HG03064 (cell line): ENCODE measurements around the gene TRDMT1.
A peak's percentile ranks its signal among the peaks of the same experiment; 100 is the strongest.

Experiments
- ATAC-seq: cut with Tn5 transposase; IDR thresholded peaks from one replicate; pipeline ENCODE4 v1.9.1; 2021; ENCODE audit warnings: low read depth; ENCODE audit not compliant: unreplicated experiment

TRDMT1 gene

GRCh38 chr10:17212802-17213221 lies 11.3 kb upstream of the TRDMT1 start:
- no peak for ATAC-seq

GRCh38 chr10:17210361-17210760 lies 8.9 kb upstream of the TRDMT1 start:
- no peak for ATAC-seq

GRCh38 chr10:17209881-17210280 lies 8.4 kb upstream of the TRDMT1 start:
- no peak for ATAC-seq

- ATAC-seq = no peak
Measured at GRCh38 chr10:17209302-17209701, 7.8 kb upstream of the TRDMT1 start.

GRCh38 chr10:17208476-17208875 lies 7.0 kb upstream of the TRDMT1 start:
- ATAC-seq = no peak

GRCh38 chr10:17206210-17206709 lies 4.8 kb upstream of the TRDMT1 start:
- peak; percentile 51 for ATAC-seq

- ATAC-seq = no peak
Measured at GRCh38 chr10:17203416-17203815, 1.9 kb upstream of the TRDMT1 start.

GRCh38 chr10:17202999-17203398 lies 1.5 kb upstream of the TRDMT1 start:
- no peak for ATAC-seq

- no peak for ATAC-seq
Measured at GRCh38 chr10:17202506-17202905, 1.0 kb upstream of the TRDMT1 start.

- no peak for ATAC-seq
Measured at GRCh38 chr10:17201794-17202116, 283 bp upstream of the TRDMT1 start.

- no peak for ATAC-seq
Measured at GRCh38 chr10:17200001-17200911, 1.2 kb downstream of the TRDMT1 start.

GRCh38 chr10:17199351-17199804 lies 2.1 kb downstream of the TRDMT1 start:
- ATAC-seq = no peak

GRCh38 chr10:17196573-17196972 lies 4.9 kb downstream of the TRDMT1 start:
- no peak for ATAC-seq

GRCh38 chr10:17196045-17196444 lies 5.4 kb downstream of the TRDMT1 start:
- ATAC-seq = no peak

GRCh38 chr10:17195083-17195482 lies 6.4 kb downstream of the TRDMT1 start:
- no peak for ATAC-seq

GRCh38 chr10:17190602-17191001 lies 10.9 kb downstream of the TRDMT1 start:
- ATAC-seq = no peak

GRCh38 chr10:17188644-17189172 lies 12.8 kb downstream of the TRDMT1 start:
- ATAC-seq = no peak

GRCh38 chr10:17185873-17186272 lies 15.6 kb downstream of the TRDMT1 start:
- ATAC-seq = no peak

- ATAC-seq = no peak
Measured at GRCh38 chr10:17183110-17183509, 18.4 kb downstream of the TRDMT1 start.

- ATAC-seq = no peak
Measured at GRCh38 chr10:17181751-17182150, 19.7 kb downstream of the TRDMT1 start.

- no peak for ATAC-seq
Measured at GRCh38 chr10:17181110-17181509, 20.4 kb downstream of the TRDMT1 start.

- ATAC-seq = no peak
Measured at GRCh38 chr10:17179002-17179401, 22.5 kb downstream of the TRDMT1 start.
